ENCODE data around the gene SNTG2.
"Not testable (repeated sequence)": the region's sequence is repeated elsewhere in the genome, so short reads cannot be mapped to it uniquely, and the experiment has no call there.

Gene SNTG2

GRCh38 chr2:1414121-1414520 is 463.5 kb downstream of the SNTG2 start:
- Histone ChIP-seq H3K27ac (no peak overlapping the region), H3K4me3 (no peak overlapping the region)

DNA sequence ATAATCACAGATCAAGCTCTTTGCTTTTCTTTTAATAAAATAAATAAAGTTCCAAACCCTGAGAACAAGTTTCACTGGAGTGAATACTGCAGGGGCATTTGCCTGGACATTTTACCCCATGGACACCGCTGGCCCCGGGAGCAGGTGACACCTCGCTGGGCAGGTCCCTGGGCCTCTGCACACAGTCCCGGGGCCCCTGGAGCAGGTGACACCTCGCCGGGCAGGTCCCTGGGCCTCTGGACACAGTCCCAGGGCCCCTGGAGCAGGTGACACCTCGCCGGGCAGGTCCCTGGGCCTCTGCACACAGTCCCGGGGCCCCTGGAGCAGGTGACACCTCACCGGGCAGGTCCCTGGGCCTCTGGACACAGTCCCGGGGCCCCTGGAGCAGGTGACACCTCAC is 464.3 kb downstream of the SNTG2 start:
- not testable (repeated sequence) for H3K4me3 ChIP-seq, H3K27ac ChIP-seq

DNA sequence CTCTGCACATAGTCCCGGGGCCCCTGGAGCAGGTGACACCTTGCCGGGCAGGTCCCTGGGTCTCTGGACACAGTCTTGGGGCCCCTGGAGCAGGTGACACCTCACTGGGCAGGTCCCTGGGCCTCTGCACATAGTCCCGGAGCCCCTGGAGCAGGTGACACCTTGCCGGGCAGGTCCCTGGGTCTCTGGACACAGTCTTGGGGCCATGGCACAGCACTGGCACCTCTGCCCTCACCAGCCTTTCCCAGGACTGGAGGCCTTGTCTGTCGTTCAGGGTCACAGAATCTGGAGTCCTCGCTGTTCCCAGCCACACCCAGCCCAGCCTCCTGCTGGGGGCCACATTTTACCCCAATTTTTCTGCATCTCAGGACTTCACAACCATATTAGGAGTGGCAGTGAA is 464.9 kb downstream of the SNTG2 start:
- H3K27ac ChIP-seq, result no peak overlapping the region

More for the DNA sequence above, 464.9 kb downstream of the SNTG2 start:
- H3K4me3 ChIP-seq, result no peak overlapping the region
